ENCODE results near the gene CLCN6.

DNA sequence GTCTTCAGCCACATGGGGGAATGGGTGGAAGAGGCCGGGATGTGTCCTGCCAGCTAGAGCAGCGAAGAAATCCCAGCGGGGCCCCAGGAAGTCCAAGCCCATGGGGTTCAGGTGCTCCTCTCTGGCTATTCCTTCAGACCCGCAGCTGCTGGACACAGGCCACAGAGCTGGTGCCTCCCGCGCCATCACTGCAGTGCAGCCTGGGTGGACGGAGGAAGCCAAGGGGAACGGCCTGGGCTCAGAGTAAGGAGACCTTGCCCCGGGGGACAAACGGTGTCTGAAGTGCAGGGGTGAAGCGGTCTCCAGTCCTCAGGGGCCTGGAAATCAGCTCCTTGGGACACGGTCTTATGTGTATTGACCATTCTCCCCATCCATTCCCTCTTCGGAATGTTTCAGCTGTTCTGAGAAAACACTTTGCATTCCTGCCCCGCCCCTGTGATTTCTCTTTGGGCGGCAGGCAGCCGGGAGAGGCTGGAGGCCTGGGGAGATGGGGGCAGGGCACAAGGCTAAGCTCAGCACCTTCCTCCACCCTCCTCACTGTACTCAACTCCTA lies 18.7 kb upstream of the CLCN6 start:
- TF ChIP-seq, protein P1, sequence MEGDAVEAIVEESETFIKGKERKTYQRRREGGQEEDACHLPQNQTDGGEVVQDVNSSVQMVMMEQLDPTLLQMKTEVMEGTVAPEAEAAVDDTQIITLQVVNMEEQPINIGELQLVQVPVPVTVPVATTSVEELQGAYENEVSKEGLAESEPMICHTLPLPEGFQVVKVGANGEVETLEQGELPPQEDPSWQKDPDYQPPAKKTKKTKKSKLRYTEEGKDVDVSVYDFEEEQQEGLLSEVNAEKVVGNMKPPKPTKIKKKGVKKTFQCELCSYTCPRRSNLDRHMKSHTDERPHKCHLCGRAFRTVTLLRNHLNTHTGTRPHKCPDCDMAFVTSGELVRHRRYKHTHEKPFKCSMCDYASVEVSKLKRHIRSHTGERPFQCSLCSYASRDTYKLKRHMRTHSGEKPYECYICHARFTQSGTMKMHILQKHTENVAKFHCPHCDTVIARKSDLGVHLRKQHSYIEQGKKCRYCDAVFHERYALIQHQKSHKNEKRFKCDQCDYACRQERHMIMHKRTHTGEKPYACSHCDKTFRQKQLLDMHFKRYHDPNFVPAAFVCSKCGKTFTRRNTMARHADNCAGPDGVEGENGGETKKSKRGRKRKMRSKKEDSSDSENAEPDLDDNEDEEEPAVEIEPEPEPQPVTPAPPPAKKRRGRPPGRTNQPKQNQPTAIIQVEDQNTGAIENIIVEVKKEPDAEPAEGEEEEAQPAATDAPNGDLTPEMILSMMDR (IDR thresholded peaks at IDR 0.05; ENCODE audit: low read depth, low read length): no peak
- no peak for TF ChIP-seq EZH2phosphoT487 (IDR thresholded peaks at IDR 0.05; ENCODE audit: low read depth)
